Measurements from ENCODE around the gene NINJ1.

Gene NINJ1

DNA sequence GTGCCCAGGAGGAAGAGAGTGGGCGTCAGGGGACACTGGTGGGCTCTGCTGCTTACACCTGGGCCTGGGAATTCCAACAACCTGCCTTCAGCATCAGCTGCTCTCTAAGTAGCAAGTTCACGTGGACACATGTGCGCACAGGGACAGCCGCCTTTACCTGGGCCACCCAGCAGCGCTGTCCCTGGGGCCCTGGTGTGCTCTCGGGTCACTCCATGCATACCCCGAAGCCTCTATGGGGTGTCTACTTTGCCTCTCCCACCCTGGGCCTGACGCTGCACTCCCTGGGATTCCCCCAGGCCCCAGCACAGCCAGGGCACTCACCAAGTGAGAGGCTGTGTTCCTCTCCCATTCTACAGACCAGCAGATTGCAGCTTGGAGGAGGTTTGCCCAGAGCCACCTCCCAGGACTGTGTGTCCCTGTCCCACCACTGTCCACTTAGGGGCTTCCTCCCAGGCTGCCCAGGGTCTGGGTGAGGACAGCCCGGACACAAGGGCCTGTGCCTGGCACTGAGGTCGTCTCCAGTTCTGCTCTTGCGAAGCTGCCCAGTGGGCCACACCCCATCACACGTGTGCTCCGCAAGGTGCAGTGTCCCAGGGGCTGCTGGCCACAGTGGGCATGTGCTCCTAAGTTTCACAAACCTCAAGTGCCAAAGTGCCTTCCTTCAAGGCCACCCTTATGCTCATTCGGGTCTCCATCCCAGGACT lies 5.9 kb downstream of the NINJ1 start:
- Histone ChIP-seq H3K79me2 (ENCODE audit: insufficient read depth, low read length) (no peaks in the 10 kb centered on the region), H3K4me1 (ENCODE audit: insufficient read depth, low read length, severe bottlenecking) (peaks cover 48% of the 10 kb centered on the region)

DNA sequence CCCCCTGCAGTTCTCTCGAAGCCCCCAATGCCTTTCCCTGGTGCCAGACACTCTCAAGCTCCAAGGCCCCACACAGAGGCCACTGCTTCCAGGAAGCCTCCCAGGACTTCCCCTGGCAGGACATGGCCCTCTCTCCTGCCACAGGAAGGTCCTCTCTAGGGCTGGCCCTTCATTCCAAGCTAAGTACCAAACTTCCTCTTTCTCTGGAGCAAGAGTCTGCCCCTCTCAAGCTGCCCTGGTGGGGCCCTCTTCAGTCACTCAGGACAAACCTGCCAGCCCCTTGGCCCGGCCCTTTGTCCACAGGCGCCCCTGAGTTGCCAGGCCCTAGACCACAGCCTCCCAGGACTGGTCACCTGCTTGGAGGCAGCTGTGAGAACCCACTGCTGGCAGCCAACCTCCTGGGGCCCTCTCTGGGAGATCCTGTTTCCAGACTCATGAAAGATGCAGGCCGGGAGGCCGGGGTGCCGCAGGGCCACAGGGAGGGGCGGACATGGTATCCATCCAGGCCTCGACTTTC lies 6.6 kb downstream of the NINJ1 start:
- H2AFZ ChIP-seq (ENCODE audit: low read length), result no peak overlapping the region
- H4K20me1 ChIP-seq (ENCODE audit: insufficient read depth, low read length), result no peaks in the 10 kb centered on the region
- peaks cover 14% of the 10 kb centered on the region; the same call in 1 of the 2 replicates for H3K36me3 ChIP-seq (ENCODE audit: insufficient read depth, low read length)
- no peak overlapping the region; the same call in 1 of the 2 replicates for H3K4me2 ChIP-seq (ENCODE audit: low read length)
- no peak for TF ChIP-seq EZH2 (IDR thresholded peaks at IDR 0.05; ENCODE audit: borderline replicate concordance, low read length)
- H3K9me2 ChIP-seq (ENCODE audit: low read depth, low read length), result no peaks in the 10 kb centered on the region
- H3K79me2 ChIP-seq (ENCODE audit: insufficient read depth, low read length), result no peaks in the 10 kb centered on the region
- peak overlapping the region; percentile 51 for H3K27ac ChIP-seq (ENCODE audit: low read depth, low read length, poor library complexity, severe bottlenecking)
- H3K27me3 ChIP-seq (ENCODE audit: insufficient read depth, low read length), result no peaks in the 10 kb centered on the region
- H3K9ac ChIP-seq (ENCODE audit: low read length), result no peak overlapping the region; the same call in 1 of the 2 replicates
- no peaks in the 10 kb centered on the region for H3F3A ChIP-seq (ENCODE audit: insufficient read depth, low read length)
- no peak overlapping the region for H3K4me3 ChIP-seq (ENCODE audit: low read depth, low read length, poor library complexity, severe bottlenecking)
- H3K9me3 ChIP-seq (ENCODE audit: low read length), result no peaks in the 10 kb centered on the region
- peaks cover 41% of the 10 kb centered on the region for H3K4me1 ChIP-seq (ENCODE audit: insufficient read depth, low read length, severe bottlenecking)

More for the DNA sequence above, 5.9 kb downstream of the NINJ1 start:
- Histone ChIP-seq H3K36me3 (ENCODE audit: insufficient read depth, low read length) (peaks cover 14% of the 10 kb centered on the region; the same call in 1 of the 2 replicates), H3K4me3 (ENCODE audit: low read depth, low read length, poor library complexity, severe bottlenecking) (no peak overlapping the region), H3K9me2 (ENCODE audit: low read depth, low read length) (no peaks in the 10 kb centered on the region), H4K20me1 (ENCODE audit: insufficient read depth, low read length) (no peaks in the 10 kb centered on the region), H2AFZ (ENCODE audit: low read length) (no peak overlapping the region), H3K4me2 (ENCODE audit: low read length) (no peak overlapping the region; the same call in 1 of the 2 replicates), H3K27ac (ENCODE audit: low read depth, low read length, poor library complexity, severe bottlenecking) (peak overlapping the region; percentile 51), H3K27me3 (ENCODE audit: insufficient read depth, low read length) (no peaks in the 10 kb centered on the region), H3F3A (ENCODE audit: insufficient read depth, low read length) (no peaks in the 10 kb centered on the region), H3K9me3 (ENCODE audit: low read length) (no peaks in the 10 kb centered on the region), H3K9ac (ENCODE audit: low read length) (no peak overlapping the region; the same call in 1 of the 2 replicates)
- TF ChIP-seq CTCF (IDR thresholded peaks at IDR 0.05; ENCODE audit: low read length) (no peak), EZH2 (IDR thresholded peaks at IDR 0.05; ENCODE audit: borderline replicate concordance, low read length) (no peak)

GRCh38 chr9:93126825-93127368 lies 7.2 kb downstream of the NINJ1 start:
- H3K4me1 ChIP-seq (ENCODE audit: insufficient read depth, low read length, severe bottlenecking), result peaks cover 36% of the 10 kb centered on the region
- peak overlapping the region; percentile 2; the same call in 1 of the 2 replicates for H3K4me2 ChIP-seq (ENCODE audit: low read length)
- H3K36me3 ChIP-seq (ENCODE audit: insufficient read depth, low read length), result peaks cover 14% of the 10 kb centered on the region; the same call in 1 of the 2 replicates
- H3K27me3 ChIP-seq (ENCODE audit: insufficient read depth, low read length), result no peaks in the 10 kb centered on the region
- TF ChIP-seq CTCF (IDR thresholded peaks at IDR 0.05; ENCODE audit: low read length) (no peak), EZH2 (IDR thresholded peaks at IDR 0.05; ENCODE audit: borderline replicate concordance, low read length) (no peak)
- H3K4me3 ChIP-seq (ENCODE audit: low read depth, low read length, poor library complexity, severe bottlenecking), result no peak overlapping the region
- no peaks in the 10 kb centered on the region for H3F3A ChIP-seq (ENCODE audit: insufficient read depth, low read length)
- peak overlapping the region; percentile 51 for H3K27ac ChIP-seq (ENCODE audit: low read depth, low read length, poor library complexity, severe bottlenecking)
- H2AFZ ChIP-seq (ENCODE audit: low read length), result no peak overlapping the region
- H3K79me2 ChIP-seq (ENCODE audit: insufficient read depth, low read length), result no peaks in the 10 kb centered on the region
- no peaks in the 10 kb centered on the region for H3K9me3 ChIP-seq (ENCODE audit: low read length)
- H3K9ac ChIP-seq (ENCODE audit: low read length), result no peak overlapping the region; the same call in 1 of the 2 replicates
- H3K9me2 ChIP-seq (ENCODE audit: low read depth, low read length), result no peaks in the 10 kb centered on the region
- H4K20me1 ChIP-seq (ENCODE audit: insufficient read depth, low read length), result no peaks in the 10 kb centered on the region

Measured in OCI-LY1 (cell line).